ENCODE data around the gene DNAH8.

DNA sequence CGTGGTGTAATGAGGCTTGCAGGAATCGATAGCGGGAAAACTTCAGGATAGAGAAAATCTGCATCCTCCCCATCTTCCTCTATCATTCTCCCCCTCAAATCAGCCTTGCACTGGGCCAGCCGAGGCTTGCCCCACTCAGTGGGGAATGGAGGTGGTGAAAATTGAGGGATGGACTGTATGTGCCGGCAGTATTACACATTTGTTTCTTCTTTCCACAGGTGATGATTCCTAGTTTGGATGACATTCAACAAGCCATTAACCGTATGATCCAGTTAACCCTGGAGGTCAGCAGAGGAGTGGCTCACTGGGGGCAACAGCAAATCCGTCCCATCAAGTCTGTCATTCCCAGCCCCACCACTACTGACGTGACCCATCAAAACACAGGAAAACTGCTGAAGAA lies 100.1 kb downstream of the DNAH8 start:
- TF ChIP-seq, protein P1, sequence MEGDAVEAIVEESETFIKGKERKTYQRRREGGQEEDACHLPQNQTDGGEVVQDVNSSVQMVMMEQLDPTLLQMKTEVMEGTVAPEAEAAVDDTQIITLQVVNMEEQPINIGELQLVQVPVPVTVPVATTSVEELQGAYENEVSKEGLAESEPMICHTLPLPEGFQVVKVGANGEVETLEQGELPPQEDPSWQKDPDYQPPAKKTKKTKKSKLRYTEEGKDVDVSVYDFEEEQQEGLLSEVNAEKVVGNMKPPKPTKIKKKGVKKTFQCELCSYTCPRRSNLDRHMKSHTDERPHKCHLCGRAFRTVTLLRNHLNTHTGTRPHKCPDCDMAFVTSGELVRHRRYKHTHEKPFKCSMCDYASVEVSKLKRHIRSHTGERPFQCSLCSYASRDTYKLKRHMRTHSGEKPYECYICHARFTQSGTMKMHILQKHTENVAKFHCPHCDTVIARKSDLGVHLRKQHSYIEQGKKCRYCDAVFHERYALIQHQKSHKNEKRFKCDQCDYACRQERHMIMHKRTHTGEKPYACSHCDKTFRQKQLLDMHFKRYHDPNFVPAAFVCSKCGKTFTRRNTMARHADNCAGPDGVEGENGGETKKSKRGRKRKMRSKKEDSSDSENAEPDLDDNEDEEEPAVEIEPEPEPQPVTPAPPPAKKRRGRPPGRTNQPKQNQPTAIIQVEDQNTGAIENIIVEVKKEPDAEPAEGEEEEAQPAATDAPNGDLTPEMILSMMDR (IDR thresholded peaks at IDR 0.05; ENCODE audit: low read depth, low read length, poor library complexity, severe bottlenecking) = no peak
- no peak for TF ChIP-seq EZH2phosphoT487 (IDR thresholded peaks at IDR 0.05; ENCODE audit: borderline replicate concordance, low read length)
